HCT116 (cell line): ENCODE measurements around the gene BCL11A. TPM values are rescaled to one million over a fixed set of nuclear protein-coding genes. Genes with fewer than 3 reads are reported as not detected.

Experiments used
- ATAC-seq: fragments of 200-7000 bp; cut with Tn5 transposase; 2 replicates; pipeline ENCODE4 v1.9.1; 2020; ENCODE audit warnings: mild to moderate bottlenecking, moderate library complexity
- BruUV-seq: library from RNA; stranded (reverse); fragments of 400-500 nt; replicated peaks from 2 replicates; lab custom pipeline; 2021; lab: Mats Ljungman, UMichigan
- CTCF ChIA-PET: fragments of 300-600 bp; sonication (Branson Sonifier 250); formaldehyde crosslinking; loops from one replicate; lab custom pipeline; 2021; ENCODE audit warnings: antibody characterized with exemption; lab: Charles Lee
- POLR2A ChIA-PET: fragments of 300-600, 350-600 bp; sonication (Branson Sonifier 250); formaldehyde crosslinking; loops from one replicate; lab custom pipeline; 2021; ENCODE audit warnings: antibody characterized with exemption; lab: Charles Lee
- RAD21 ChIA-PET, 2 experiments: fragments of 300-600 bp; sonication (Branson Sonifier 250); formaldehyde crosslinking; loops; one replicate each; lab custom pipeline; 2023; ENCODE audit warnings: low total read pairs in 2 of 2; ENCODE audit not compliant: uncharacterized antibody in 2 of 2, unreplicated experiment in 2 of 2, low non-redundant PET in 1 of 2; lab: Charles Lee
- DNase-seq: peaks from one replicate; pipeline ENCODE4 v3.0.0-alpha.2; 2010; ENCODE audit warnings: low read depth, low spot score
- H2AFZ ChIP-seq: fragments of 200-600 bp; shearing (Covaris generic), sonication (generic); 2 replicates; pipeline ENCODE4 v1.6.1; 2017; ENCODE audit warnings: low read depth, mixed run types, mixed read lengths, antibody characterized with exemption, low read length; ENCODE audit not compliant: poor library complexity, severe bottlenecking
- H3K27ac ChIP-seq: 2 replicates; pipeline ENCODE4 v1.5.1; 2012; ENCODE audit warnings: low read depth, low read length
- H3K27me3 ChIP-seq: fragments of 200-600 bp; sonication (generic); 2 replicates; pipeline ENCODE4 v1.6.1; 2016; ENCODE audit warnings: mixed run types, low read length, mixed read lengths; ENCODE audit not compliant: insufficient read depth
- H3K36me3 ChIP-seq, 2 experiments: fragments of 200-500 bp in 1 of 2; fragments of 200-600 bp in 1 of 2; sonication (Bioruptor generic) in 1 of 2; sonication (generic) in 1 of 2; 2 replicates each; pipeline versions ENCODE4 v1.5.1 to v1.6.1; 2014 to 2016; ENCODE audit warnings: low read length in 2 of 2, inconsistent platforms in 1 of 2, mixed read lengths in 1 of 2, mixed run types in 1 of 2; ENCODE audit not compliant: insufficient read depth in 2 of 2, control insufficient read depth in 1 of 2
- H3K4me1 ChIP-seq, 2 experiments: fragments of 200-600 bp in 1 of 2; sonication (generic) in 1 of 2; 2 replicates each; pipeline versions ENCODE4 v1.5.1 to v1.6.1; 2012 to 2017; ENCODE audit warnings: low read length in 2 of 2, inconsistent platforms in 1 of 2, mild to moderate bottlenecking in 1 of 2, mixed read lengths in 1 of 2, mixed run types in 1 of 2, moderate library complexity in 1 of 2; ENCODE audit not compliant: insufficient read depth in 2 of 2, control insufficient read depth in 1 of 2
- H3K4me2 ChIP-seq: fragments of 200-600 bp; sonication (generic); 2 replicates; pipeline ENCODE4 v1.6.1; 2017; ENCODE audit warnings: mixed run types, low read length, mixed read lengths
- H3K4me3 ChIP-seq, 2 experiments: fragments of 200-600 bp in 1 of 2; sonication (generic) in 1 of 2; replicated peaks in 1 of 2; 2 replicates each; pipeline ENCODE4 v1.5.1; 2011 to 2016; ENCODE audit warnings: low read length in 2 of 2, control low read depth in 1 of 2, low read depth in 1 of 2, mild to moderate bottlenecking in 1 of 2, mixed read lengths in 1 of 2, mixed run types in 1 of 2
- H3K79me2 ChIP-seq: fragments of 200-600 bp; sonication (generic); 2 replicates; pipeline ENCODE4 v1.6.1; 2017; ENCODE audit warnings: mild to moderate bottlenecking, mixed run types, low read length, moderate library complexity, mixed read lengths; ENCODE audit not compliant: insufficient read depth
- H3K9ac ChIP-seq: fragments of 200-600 bp; sonication (generic); 2 replicates; pipeline ENCODE4 v1.6.1; 2016; ENCODE audit warnings: low read length, mixed read lengths
- H3K9me2 ChIP-seq: fragments of 200-600 bp; sonication (generic), shearing (Covaris generic); 2 replicates; pipeline ENCODE4 v1.6.1; 2017; ENCODE audit warnings: mixed run types, mild to moderate bottlenecking, moderate library complexity; ENCODE audit not compliant: insufficient read depth
- H3K9me3 ChIP-seq, 2 experiments: fragments of 200-500 bp in 1 of 2; fragments of 200-600 bp in 1 of 2; sonication (Bioruptor generic) in 1 of 2; sonication (generic) in 1 of 2; 2 replicates each; pipeline ENCODE4 v1.6.1; 2014 to 2017; ENCODE audit warnings: low read length in 2 of 2, mixed read lengths in 2 of 2, inconsistent platforms in 1 of 2, low read depth in 1 of 2, mild to moderate bottlenecking in 1 of 2, mixed run types in 1 of 2, moderate library complexity in 1 of 2; ENCODE audit not compliant: control insufficient read depth in 1 of 2, insufficient read depth in 1 of 2
- H4K20me1 ChIP-seq: fragments of 200-600 bp; sonication (generic), shearing (Covaris generic); 2 replicates; pipeline ENCODE4 v1.6.1; 2017; ENCODE audit warnings: mixed run types, mild to moderate bottlenecking, moderate library complexity; ENCODE audit not compliant: insufficient read depth
- ATF3 ChIP-seq: IDR thresholded peaks from 2 replicates; pipeline ENCODE4 v1.6.1; 2012
- CBX3 ChIP-seq: IDR thresholded peaks from 2 replicates; pipeline ENCODE4 v1.6.1; 2012; ENCODE audit warnings: low read depth
- CEBPB ChIP-seq: IDR thresholded peaks from 2 replicates; pipeline ENCODE4 v1.6.1; 2012; ENCODE audit warnings: low read depth
- EGR1 ChIP-seq: IDR thresholded peaks from 2 replicates; pipeline ENCODE4 v1.6.1; 2012; ENCODE audit warnings: low read depth
- ELF1 ChIP-seq: IDR thresholded peaks from 2 replicates; pipeline ENCODE4 v1.6.1; 2012; ENCODE audit warnings: low read depth, borderline replicate concordance
- EZH2 ChIP-seq: fragments of 200-600 bp; sonication (generic); IDR thresholded peaks from 2 replicates; pipeline ENCODE4 v1.6.1; 2017; ENCODE audit warnings: antibody characterized with exemption, mixed run types
- EZH2phosphoT487 ChIP-seq: fragments of 200-600 bp; IDR thresholded peaks from 2 replicates; pipeline ENCODE4 v1.6.1; 2018; ENCODE audit warnings: antibody characterized with exemption, borderline replicate concordance
- FOSL1 ChIP-seq: IDR thresholded peaks from 2 replicates; pipeline ENCODE4 v1.6.1; 2012; ENCODE audit warnings: low read depth
- JUND ChIP-seq: IDR thresholded peaks from 2 replicates; pipeline ENCODE4 v1.6.1; 2012
- MAX ChIP-seq: IDR thresholded peaks from 2 replicates; pipeline ENCODE4 v1.6.1; 2012
- POLR2A ChIP-seq: IDR thresholded peaks from 2 replicates; pipeline ENCODE4 v1.7.0; 2011; ENCODE audit warnings: borderline replicate concordance; ENCODE audit not compliant: insufficient read depth, insufficient read length; ENCODE audit errors: extremely low read depth
- POLR2AphosphoS5 ChIP-seq: IDR thresholded peaks from 2 replicates; pipeline ENCODE4 v1.6.1; 2011; ENCODE audit warnings: mild to moderate bottlenecking, low read depth, low read length, moderate library complexity
- RAD21 ChIP-seq: IDR thresholded peaks from 2 replicates; pipeline ENCODE4 v1.6.1; 2012; ENCODE audit warnings: low read depth, mild to moderate bottlenecking
- REST ChIP-seq: IDR thresholded peaks from 2 replicates; pipeline ENCODE4 v1.6.1; 2012; ENCODE audit warnings: low read depth
- SIN3A ChIP-seq: IDR thresholded peaks from 2 replicates; pipeline ENCODE4 v1.6.1; 2012; ENCODE audit warnings: low read depth
- SP1 ChIP-seq: IDR thresholded peaks from 2 replicates; pipeline ENCODE4 v1.6.1; 2012; ENCODE audit warnings: low read depth
- YY1 ChIP-seq: IDR thresholded peaks from 2 replicates; pipeline ENCODE4 v1.6.1; 2011; ENCODE audit warnings: low read length, low read depth, moderate library complexity, mild to moderate bottlenecking; ENCODE audit not compliant: insufficient replicate concordance; ENCODE audit errors: extremely low read depth
- ZFX ChIP-seq: fragments of 450-650 bp; IDR thresholded peaks from 2 replicates; pipeline ENCODE4 v1.6.1; 2017
- ZNF274 ChIP-seq: fragments of 200-500 bp; sonication (Bioruptor generic); IDR thresholded peaks from 2 replicates; pipeline ENCODE4 v1.6.1; 2014; ENCODE audit warnings: mild to moderate bottlenecking, low read depth, low read length, inconsistent platforms
- intact Hi-C: fragments of 100-400 bp; cut with micrococcal nuclease; formaldehyde crosslinking; loops from 2 replicates; pipeline ENCODE4 v1.10.0; 2022
- total RNA-seq: library from RNA; stranded (reverse); gene quantifications from one replicate; pipeline ENCODE4 v1.2.1, GENCODE V29; 2021; ENCODE audit not compliant: unreplicated experiment

BCL11A gene
- total RNA-seq, 1 experiment from 2014 or later = 0.71 TPM

GRCh38 chr2:60548311-60548710 is 5.1 kb downstream of the BCL11A start:
- ATAC-seq (no peak), DNase-seq (no peak)
- H3K27me3 ChIP-seq = peaks cover 54% of the 10 kb centered on the region
- H3K9me3 ChIP-seq = no peaks in the 10 kb centered on the region
- no peak overlapping the region for H2AFZ ChIP-seq
- no peak overlapping the region for H3K9ac ChIP-seq
- CTCF ChIA-PET = no interaction called here
- no peak overlapping the region for H3K4me3 ChIP-seq
- no TSS peak for BruUV-seq
- POLR2A ChIA-PET = no interaction called here
- H3K27ac ChIP-seq = no peak overlapping the region
- no peak overlapping the region for H3K4me2 ChIP-seq
- no peak for TF ChIP-seq YY1
- TF ChIP-seq SIN3A = no peak
- TF ChIP-seq RAD21 = no peak
- no peak for TF ChIP-seq CBX3
- no peak for TF ChIP-seq ATF3
- intact Hi-C loops = no loop called here
- H4K20me1 ChIP-seq = no peaks in the 10 kb centered on the region
- peaks cover 0 to 19% of the 10 kb centered on the region in 2 experiments; a peak in 2 of 4 replicates for H3K4me1 ChIP-seq
- RAD21 ChIA-PET = no interaction called here
- H3K9me2 ChIP-seq = no peaks in the 10 kb centered on the region
- H3K36me3 ChIP-seq = no peaks in the 10 kb centered on the region
- no peaks in the 10 kb centered on the region for H3K79me2 ChIP-seq

GRCh38 chr2:60547841-60548240 is 5.6 kb downstream of the BCL11A start:
- POLR2A ChIA-PET = no interaction called here
- intact Hi-C loops = no loop called here
- H3K9me2 ChIP-seq = no peaks in the 10 kb centered on the region
- H3K4me3 ChIP-seq = no peak overlapping the region
- no peaks in the 10 kb centered on the region for H3K79me2 ChIP-seq
- TF ChIP-seq RAD21 (no peak), CEBPB (no peak), YY1 (no peak), ZNF274 (no peak), SIN3A (no peak), JUND (no peak), MAX (no peak), POLR2A (no peak), FOSL1 (no peak), EZH2 (no peak), ZFX (no peak), CBX3 (no peak), POLR2AphosphoS5 (no peak), ATF3 (no peak), EGR1 (no peak), REST (no peak), SP1 (no peak), ELF1 (no peak), EZH2phosphoT487 (no peak)
- H3K4me1 ChIP-seq = peaks cover 0 to 18% of the 10 kb centered on the region in 2 experiments; a peak in 2 of 4 replicates
- no peaks in the 10 kb centered on the region for H4K20me1 ChIP-seq
- no peak for ATAC-seq
- DNase-seq = no peak
- H3K27me3 ChIP-seq = peaks cover 54% of the 10 kb centered on the region
- no peak overlapping the region for H2AFZ ChIP-seq
- H3K36me3 ChIP-seq = no peaks in the 10 kb centered on the region
- no peak overlapping the region for H3K9ac ChIP-seq
- no peak overlapping the region for H3K27ac ChIP-seq
- H3K9me3 ChIP-seq = no peaks in the 10 kb centered on the region
- CTCF ChIA-PET = no interaction called here
- no TSS peak for BruUV-seq
- RAD21 ChIA-PET = no interaction called here
- no peak overlapping the region for H3K4me2 ChIP-seq
